IPS-NIHi11 (cell line): ENCODE results near the gene ZNF14.
"Not testable (repeated sequence)": the region's sequence is repeated elsewhere in the genome, so short reads cannot be mapped to it uniquely, and the experiment has no call there.

Source experiments
- DNase-seq: peaks from one replicate; pipeline ENCODE4 v3.0.0; 2012; ENCODE audit warnings: mixed read lengths, low spot score

The ZNF14 gene

GRCh38 chr19:19687090-19687489, 45.8 kb downstream of the ZNF14 start:
- no peak for DNase-seq

DNA sequence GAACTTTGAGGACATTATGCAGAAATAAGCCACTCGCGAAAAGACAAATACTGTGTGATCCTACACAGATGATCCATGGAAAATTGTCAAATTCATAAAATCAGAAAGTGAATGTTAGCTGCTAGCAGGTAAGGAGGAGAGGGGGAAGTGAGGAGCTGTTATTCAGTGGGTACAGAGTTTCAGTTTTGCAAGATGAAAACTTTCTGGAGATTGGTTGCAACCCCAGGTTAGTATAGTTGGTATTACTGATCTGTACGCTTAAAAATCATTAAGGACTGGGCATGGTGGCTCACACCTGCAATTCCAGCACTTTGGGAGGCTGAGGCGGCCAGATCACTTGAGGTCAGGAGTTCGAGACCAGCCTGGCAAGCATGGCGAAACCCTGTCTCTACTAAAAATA, 46.3 kb downstream of the ZNF14 start:
- DNase-seq = no peak

DNA sequence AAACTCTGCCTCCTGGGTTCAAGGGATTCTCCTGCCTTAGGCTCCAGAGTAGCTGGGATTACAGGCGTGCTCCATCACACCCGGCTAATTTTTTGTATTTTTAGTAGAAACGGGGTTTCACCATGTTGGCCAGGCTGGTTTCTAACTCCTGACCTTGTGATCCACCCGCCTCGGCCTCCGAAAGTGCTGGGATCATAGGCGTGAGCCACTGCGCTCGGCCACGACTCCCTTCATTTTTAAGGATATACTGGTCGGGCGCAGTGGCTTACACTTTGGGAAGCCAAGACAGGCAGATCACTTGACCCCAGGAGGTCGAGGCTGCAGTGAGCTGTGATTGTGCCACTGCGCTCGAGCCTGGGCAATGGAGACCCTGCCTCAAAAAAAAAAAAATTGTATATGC, 46.8 kb downstream of the ZNF14 start:
- DNase-seq = not testable (repeated sequence)

DNA sequence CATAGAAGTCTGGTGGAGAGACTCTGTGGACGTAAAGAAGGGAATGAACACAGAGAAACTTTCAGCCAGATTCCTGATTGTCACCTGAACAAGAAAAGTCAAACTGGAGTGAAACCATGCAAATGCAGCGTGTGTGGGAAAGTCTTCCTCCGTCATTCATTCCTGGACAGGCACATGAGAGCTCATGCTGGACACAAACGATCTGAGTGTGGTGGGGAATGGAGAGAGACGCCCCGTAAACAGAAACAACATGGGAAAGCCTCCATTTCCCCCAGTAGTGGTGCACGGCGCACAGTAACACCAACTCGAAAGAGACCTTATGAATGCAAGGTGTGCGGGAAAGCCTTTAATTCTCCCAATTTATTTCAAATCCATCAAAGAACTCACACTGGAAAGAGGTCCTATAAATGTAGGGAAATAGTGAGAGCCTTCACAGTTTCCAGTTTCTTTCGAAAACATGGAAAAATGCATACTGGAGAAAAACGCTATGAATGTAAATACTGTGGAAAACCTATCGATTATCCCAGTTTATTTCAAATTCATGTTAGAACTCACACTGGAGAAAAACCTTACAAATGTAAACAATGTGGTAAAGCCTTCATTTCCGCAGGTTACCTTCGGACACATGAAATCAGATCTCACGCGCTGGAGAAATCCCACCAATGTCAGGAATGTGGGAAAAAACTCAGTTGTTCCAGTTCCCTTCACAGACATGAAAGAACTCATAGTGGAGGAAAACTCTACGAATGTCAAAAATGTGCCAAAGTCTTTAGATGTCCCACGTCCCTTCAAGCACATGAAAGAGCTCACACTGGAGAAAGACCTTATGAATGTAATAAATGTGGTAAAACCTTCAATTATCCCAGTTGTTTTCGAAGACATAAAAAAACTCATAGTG, 53.5 kb downstream of the ZNF14 start:
- DNase-seq = no peak

GRCh38 chr19:19677579-19677978, 55.3 kb downstream of the ZNF14 start:
- no peak for DNase-seq

- DNase-seq = no peak
Observed at GRCh38 chr19:19674315-19674714, 58.6 kb downstream of the ZNF14 start.

DNA sequence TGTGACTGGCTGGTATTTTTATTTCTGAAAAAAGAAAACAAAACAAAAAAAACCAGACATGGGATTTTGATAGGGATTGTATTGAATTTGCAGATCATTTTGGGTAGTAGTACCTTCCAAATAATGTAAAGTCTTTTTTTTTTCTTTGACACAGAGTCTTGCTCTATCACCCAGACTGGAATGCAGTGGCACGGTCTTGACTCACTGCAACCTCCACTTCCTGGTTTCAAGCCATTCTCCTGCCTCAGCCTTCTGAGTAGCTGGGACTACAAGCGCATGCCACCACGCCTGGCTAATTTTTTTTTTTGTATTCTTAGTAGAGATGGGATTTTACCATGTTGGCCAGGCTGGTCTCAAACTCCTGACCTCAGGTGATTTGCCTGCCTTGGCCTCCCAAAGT, 60.1 kb downstream of the ZNF14 start:
- no peak for DNase-seq

- DNase-seq = peak; percentile 26
Observed at GRCh38 chr19:19670070-19670551, 62.8 kb downstream of the ZNF14 start.

DNA sequence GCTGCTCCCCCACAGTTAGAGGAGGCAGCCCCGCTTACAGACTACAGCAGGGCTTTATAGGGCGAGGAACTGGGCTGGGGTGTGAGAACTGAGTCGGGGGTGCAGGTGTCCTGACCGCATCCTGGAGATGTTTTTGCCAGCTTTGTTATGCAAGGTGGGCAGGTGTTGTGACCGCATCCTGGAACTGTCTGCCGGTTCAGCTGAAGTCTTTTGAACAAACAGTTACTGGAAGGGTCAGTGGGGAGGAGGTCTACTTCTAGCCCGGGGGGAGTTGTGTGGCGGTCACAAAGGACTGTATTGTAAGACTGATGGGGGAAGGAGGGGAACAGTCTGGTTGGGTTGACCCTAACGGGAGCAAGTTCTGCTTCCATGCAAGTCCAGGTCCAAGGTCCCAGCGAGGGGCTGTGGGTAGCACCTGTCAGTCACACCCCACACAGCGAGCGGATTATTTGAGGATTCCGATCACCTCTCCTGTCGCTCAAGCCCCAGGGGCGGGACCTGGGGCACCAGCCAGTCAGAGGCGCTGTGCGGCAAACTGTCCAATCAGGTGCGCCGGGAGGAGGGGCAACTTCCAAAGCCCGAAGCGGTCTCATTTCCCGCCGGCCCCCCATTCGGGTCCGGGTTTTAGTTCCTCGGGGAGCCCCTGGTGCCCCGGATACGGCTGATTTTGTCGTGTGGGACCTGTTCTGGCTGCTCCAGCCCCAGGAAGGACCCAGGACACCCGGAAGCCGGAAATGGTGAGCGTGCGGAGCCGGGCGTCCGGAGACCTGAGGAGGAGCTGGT, 64.5 kb downstream of the ZNF14 start, which contains the start of gene ZNF101:
Gene ZNF101 (plus strand): TSS at position 610 of the 783 bp plus-strand sequence. CDS start 125 bp downstream, at position 735.
- peak; percentile 93 for DNase-seq

GRCh38 chr19:19665420-19665948, 67.4 kb downstream of the ZNF14 start:
- not testable (repeated sequence) for DNase-seq

- DNase-seq = peak; percentile 89
Observed at GRCh38 chr19:19663256-19664120, 69.4 kb downstream of the ZNF14 start, which contains the start of gene ATP13A1. TSS of gene ATP13A1 (minus strand) at chr19:19663676. CDS start at chr19:19663666, 10 bp downstream.

GRCh38 chr19:19662871-19663255, 70.0 kb downstream of the ZNF14 start:
- DNase-seq = no peak

GRCh38 chr19:19662344-19662743, 70.6 kb downstream of the ZNF14 start:
- no peak for DNase-seq

DNA sequence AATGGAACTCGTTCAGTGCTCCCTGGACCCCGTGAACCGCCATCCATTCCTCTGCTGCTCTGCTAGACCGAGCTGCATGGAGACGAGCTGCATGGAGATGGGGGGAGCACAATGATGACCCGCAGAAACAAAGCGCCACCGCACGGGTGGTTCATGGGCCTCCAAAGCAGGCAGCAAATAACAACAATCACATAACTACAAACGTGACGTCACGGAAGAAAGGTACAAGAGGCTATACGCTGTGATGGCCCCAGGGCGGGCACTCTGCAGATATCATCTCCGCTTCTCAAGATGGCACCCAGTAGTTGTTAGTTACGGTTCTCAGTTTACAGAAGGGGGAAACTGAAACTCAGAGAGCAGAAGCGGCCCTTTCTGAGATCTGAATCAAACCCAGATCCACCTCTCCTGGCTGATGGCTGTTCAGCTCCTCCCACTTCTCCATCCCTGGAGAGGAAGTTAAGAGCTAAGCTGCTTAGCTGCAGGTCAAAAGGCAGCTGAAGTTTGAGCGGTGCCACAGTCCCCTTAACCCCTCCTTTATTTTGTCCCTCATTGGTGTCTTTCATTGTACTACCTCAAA, 71.1 kb downstream of the ZNF14 start:
- DNase-seq = no peak

DNA sequence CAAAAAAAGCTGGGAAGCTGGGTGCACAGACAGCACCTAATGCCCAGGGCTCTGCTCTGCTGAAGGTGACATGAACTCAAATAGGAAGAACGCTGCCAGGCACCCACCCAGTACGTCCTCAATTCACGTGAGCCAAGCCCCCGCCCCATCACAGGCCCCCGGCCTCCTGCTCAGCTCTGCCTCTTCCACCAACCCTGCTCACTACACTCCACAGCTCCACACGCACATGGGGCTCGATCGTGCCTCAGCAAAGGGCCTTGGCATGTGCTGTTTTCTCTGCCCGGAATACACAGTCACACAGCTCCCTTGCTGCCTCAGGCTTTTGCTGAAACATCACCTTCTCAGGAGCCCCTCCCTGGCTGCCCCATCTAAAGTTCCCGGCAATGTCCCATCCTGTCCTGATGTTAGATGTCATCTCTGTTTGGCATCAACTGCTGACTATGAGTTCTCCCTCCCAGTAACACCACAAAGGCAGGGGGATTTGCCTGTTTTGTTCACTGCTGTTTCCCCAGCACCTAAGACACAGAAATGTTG, 71.7 kb downstream of the ZNF14 start:
- no peak for DNase-seq
